HG03575 (cell line): Measurements from ENCODE around the gene TTC28.
"Not testable (repeated sequence)": the region's sequence is repeated elsewhere in the genome, so short reads cannot be mapped to it uniquely, and the experiment has no call there.

ENCODE experiments used
- ATAC-seq: cut with Tn5 transposase; IDR thresholded peaks from one replicate; pipeline ENCODE4 v1.9.1; 2021; ENCODE audit not compliant: unreplicated experiment, insufficient number of reproducible peaks, low FRiP score; ENCODE audit errors: extremely low read depth

The TTC28 gene

DNA sequence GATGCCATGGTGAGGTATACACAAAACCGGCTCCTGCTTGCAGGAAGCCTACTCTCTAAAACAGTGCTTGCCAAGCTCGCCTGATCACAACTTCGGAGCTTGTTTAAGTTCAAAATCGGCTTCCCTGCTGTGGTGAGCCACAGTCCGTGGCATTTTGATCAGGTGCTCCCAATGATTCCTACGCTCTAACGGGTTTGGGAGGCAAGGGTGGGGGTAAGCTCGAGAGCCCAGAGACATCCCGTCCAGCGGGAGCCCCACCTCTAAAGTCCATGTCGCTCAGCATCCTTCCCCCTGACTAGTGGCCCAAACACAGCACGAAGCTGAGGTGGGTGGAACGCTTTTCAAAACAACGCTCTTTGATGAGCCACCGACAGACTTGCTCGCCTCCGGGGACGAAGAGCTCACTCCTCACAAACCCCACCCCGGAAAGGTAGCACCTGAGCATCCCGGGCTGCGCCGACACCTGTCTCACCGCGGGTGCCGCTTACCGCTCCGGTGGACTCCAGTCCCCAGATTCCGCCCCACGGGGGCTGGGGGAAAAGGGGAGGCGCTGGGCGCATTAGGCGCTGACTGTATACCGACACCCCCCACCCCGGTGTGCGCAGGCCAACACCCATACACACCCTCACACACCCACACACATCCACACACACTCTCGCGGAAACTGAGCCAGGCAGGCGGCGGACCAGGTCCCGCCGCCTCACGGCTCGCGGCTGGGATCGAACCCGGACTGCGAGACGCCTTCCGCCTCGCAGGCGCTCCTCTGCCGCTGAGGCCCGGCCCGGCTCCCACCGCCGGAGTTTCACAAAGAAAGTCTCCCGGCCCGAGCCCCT lies 646 bp downstream of the TTC28 start:
- ATAC-seq = not testable (repeated sequence)

DNA sequence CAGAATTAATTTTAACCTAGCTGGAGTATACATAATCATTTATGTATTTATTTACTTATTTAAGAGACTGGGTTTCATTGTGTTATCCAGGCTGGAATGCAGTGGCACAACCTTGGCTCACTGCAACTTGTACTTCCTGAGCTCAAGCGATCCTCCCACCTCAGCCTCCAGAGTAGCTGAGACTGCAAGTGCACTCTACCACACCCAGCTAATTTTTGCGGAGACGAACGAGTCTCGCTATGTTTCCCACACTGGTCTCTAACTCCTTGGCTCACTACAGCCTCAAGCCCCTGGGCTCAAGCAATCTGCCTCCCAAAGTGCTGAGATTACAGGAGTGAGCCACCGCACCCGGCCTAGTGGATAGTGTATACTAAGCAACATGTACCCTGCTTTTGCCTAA lies 1.5 kb downstream of the TTC28 start:
- ATAC-seq = not testable (repeated sequence)

DNA sequence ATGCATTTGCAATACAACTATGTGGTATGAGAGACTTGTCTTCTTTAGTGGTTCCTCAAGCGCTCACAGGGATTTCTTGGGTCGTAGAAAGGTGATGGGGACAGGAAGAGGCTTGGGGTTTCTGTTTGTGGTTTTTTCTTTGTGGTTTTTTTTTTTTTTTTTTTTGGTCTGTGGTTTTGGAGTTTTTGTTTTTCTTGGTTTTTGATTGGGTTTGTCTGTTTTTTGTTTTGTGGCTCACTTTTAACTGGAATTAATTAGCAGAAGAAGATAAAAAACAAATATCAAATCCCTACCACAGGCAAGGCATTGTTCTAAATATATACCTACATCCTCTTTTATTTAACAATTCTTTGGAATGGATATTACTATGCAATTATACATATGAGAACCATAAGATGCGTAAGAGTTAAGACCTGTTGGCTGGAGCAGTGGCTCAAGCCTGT lies 5.5 kb downstream of the TTC28 start:
- no peak for ATAC-seq

DNA sequence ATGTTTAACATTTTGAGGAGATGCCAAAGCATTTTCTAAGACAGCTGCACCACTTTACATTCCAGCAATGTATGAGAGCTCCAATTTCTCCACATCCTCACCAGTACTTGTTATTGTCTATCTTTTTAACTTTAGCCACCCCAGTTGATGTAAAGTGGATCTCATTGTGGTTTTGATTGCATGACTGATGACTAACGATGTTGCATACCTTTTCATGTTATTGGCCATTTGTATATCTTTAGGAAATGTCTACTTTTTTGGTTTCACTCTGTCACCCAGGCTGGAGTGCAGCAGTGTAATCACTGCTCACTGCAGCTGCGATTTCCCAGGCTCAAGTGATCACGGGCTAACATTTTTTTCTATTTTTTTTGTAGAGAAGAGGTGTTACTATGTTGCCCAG lies 8.9 kb downstream of the TTC28 start:
- ATAC-seq = no peak

DNA sequence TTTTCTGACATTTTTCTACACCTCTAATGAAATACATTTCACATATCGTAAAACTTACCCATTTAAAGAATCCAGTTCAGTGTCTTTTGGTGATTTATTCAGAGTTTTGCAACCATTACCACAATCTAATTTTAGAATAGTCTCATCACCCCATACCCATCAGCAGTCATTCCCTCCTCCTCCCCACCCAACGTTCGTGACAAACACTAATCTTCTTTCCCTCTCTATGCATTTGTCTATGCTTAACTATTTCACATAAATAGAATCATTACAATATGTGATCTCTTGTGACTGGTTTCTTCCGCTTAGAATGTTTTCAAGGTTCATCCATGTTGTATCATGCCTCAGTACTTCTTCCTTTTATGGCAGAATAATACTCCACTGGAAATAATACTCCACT lies 9.5 kb downstream of the TTC28 start:
- no peak for ATAC-seq

DNA sequence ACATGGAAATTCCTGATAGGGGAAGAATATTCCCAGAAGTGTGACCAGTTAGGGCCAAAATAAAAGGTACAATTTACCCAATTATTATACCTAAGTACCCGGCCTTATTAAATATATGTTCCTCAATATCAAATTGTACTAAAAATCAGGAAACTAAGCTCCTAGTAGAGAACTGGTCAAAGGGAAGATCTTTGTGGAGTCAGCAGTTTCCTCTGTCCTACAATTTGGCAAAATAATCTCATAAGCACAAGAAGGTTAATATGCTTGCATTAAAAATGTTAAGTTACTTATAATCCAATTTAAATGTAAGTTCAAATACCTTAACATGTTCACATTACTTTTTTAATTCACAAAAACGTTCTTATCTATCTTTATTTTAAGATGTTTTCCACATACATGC lies 10.3 kb downstream of the TTC28 start:
- ATAC-seq = no peak

DNA sequence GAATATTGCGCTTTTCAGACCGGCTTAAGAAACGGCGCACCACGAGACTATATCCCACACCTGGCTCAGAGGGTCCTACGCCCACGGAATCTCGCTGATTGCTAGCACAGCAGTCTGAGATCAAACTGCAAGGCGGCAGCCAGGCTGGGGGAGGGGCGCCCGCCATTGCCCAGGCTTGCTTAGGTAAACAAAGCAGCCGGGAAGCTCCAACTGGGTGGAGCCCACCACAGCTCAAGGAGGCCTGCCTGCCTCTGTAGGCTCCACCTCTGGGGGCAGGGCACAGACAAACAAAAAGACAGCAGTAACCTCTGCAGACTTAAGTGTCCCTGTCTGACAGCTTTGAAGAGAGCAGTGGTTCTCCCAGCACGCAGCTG lies 16.1 kb downstream of the TTC28 start:
- not testable (repeated sequence) for ATAC-seq

DNA sequence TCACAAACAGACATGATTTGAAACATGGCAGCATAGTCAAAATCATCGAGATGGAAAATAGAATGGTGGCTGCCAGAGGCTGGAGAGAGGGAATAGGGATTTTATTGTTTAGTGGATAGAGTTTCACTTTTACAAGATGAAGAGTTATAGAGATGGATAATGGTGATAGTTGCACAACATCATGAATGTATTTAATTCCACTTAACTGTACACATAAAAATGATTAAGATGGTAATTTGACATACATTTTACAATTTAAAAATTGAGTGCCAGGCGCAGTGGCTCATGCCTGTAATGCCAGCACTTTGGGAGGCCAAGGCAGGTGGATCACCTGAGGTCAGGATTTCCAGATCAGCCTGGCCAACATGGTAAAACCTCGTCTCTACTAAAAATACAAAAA lies 21.2 kb downstream of the TTC28 start:
- ATAC-seq = no peak

DNA sequence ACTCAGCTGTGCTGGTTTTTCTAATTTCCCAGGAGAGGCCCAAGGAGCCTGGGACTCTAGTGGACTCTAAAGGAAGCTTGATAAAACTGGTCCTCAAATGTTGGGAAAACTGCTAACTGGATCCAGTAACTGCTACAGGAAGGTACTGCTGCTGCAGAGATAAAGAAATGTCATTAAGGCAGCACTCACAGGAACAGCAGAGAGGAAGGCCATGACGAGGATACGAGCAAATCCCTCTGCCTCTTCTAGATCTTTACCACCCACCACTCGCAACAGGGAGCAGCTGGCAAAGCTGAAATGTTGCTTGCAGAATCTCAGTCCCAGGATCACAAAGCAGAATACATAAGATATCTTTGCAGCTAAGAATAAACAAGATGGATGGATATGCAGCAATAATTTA lies 23.5 kb downstream of the TTC28 start:
- ATAC-seq = no peak

DNA sequence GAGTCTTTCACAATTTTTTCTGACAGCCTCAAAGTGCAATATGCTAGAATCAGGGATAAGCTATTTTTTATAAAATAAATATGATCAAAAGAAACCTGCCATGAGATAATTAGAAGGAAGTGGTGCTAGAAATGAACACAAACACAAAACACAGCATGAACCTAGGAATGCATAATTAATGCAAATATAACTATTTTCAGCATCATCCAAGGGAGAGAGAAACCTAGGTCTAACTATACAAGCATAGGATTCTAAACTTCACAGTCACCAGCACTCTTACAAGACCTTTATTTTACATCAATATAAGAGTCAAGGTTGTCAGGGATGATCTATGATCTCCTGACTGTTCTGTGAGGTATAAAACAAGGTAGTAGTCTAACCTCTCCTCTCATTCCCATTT lies 29.2 kb downstream of the TTC28 start:
- no peak for ATAC-seq

DNA sequence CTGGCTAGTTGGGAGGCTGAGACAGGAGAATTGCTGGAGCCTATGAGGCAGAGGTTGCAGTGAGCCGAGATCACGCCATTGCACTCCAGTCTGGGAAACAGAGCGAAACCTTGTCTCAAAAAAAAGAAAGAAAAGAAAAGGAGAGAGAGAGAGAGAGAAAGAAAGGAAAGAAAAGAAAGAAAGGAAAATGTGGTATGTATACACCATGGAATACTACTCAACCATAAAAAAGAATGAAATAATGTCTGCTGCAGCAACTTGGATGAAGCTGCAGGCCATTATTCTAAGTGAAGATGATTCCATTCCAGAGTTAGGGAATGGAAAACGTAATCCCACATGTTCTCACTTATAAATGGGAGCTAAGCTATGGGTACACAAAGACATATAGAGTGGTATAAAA lies 30.8 kb downstream of the TTC28 start:
- ATAC-seq = no peak

DNA sequence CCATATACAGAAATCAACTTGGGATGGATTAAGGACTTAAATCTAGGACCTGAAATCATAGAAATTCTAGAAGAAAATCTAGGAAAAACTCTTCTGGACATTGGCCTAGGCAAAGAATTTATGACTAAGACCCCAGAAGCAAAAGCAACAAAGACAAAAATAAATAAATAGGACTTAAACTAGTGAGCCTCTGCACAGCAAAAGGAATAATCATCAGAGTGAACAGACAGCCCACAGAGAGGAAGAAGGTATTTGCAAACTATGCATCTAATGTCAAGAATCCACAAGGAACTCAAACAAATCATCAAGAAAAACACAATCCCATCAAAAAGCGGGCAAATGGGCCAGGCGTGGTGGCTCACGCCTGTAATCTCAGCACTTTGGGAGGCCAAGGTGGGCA lies 32.4 kb downstream of the TTC28 start:
- no peak for ATAC-seq

DNA sequence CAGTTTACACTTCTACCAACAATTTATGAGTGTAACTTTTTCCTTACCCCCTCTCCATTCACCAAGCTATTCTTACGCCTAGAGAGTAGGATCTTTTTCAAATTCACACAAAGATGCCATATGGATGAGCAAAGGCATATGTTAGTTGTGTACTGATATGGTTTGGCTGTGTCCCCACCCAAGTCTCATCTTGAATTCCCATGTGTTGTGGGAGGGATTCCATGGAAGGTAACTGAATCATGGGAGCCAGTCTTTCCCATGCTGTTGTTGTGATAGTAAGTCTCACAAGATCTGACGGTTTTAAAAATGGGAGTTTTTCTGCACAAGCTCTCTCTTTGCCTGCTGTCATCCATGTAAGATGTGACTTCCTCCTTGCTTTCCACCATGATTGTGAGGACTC lies 40.3 kb downstream of the TTC28 start:
- ATAC-seq = no peak

DNA sequence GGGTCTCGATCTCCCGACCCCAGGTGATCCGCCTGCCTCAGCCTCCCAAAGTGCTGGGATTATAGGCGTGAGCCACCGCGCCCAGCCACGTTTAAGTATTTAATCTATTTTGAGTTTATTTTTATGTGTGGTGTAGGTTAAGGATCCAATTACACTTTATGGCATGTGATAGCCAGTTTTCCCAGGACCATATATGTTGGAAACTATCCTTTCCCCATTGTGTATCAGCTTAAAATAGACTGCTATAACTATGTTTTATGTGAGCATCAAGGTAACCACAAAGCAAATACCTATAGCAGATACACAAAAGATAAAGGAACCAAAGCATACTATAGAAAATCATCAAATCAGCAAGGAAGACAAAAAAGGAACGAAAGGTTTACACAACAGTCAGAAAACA lies 42.4 kb downstream of the TTC28 start:
- no peak for ATAC-seq

DNA sequence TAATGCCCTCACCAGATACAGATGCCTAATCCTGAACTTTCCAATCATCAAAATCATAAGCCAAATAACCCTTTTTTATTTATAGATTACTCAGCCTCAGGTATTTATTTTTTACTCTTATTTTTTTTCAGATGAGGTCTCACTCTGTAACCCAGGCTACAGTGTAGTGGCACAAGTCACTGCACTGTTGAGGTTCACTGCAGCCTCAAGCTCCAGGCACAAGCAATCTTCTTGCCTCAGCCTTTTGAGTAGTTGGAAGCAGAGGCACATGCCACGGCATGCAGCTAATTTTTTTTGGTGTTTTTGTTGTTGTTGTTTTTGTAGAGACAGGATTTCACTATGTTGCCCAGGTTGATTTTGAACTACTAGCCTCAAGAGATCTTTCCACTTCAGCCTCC lies 49.5 kb downstream of the TTC28 start:
- ATAC-seq = no peak

DNA sequence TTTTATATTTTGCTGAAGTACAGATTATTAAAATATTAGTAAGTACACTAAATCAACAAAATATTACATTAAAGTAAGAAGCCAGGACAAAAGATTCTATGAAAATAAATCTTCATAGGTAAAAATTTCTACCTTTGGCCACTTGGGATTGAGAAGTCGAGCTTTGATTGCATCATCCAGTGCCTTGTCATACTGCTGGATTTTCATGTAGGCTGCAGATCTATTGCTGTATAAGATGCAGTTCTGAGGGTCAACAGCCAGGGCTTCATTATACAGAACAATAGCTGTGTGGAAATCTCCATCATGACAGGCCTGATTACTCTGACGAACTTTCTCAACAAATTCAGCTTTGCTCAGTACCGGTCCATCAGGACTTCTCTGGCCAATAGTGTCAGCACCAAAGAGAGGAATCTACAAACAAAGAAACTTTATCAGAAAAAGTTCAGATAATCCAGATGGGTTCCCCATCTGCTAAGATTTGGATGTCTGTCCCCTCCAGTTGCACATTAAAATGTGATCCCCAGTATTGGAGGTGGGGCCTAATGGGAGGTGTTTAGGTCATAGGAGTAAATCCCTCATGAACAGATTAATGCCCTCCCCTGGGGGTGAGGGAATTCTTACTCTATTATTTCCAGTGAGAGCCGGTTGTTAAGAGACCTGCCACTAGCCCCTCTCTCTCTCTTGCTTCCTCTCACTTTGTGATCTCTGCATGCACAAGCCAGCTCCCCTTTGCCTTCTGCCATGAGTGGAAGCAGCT lies 50.0 kb downstream of the TTC28 start:
- ATAC-seq = no peak

DNA sequence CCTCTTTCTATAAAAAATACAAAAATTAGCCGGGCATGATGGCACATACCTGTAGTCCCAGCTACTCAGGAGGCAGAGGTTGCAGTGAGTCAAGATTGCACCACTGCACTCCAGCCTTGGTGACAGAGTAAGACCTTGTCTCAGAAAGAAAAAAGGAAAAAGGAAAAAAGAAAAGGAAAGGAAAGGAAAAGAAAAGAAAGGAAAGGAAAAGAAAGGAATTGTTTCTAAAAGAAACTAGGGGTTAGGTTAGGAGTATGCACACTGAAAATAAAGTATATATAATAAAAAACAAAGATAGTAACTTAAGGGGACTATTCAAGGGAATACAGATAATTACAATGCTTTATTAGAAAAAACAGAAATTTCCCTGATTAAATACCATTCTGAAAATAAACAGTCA lies 50.9 kb downstream of the TTC28 start:
- ATAC-seq = no peak

DNA sequence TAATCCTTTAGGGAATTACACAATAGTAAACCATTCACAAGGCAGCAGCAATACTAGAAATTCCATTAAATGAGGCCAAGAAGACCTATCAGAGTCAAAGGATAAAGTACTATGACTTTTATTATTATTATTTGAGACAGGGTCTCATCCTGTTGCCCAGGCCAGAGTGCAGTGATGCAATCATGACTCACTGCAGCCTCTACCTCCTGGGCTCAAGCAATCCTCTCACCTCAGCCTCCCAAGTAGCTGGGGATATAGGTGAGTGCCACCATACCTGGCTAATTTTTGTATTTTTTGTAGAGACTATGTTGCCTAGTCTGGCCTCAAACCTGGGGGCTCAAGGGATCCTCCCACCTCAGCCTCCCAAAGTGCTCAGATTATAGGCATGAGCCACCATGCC lies 51.8 kb downstream of the TTC28 start:
- ATAC-seq = no peak

DNA sequence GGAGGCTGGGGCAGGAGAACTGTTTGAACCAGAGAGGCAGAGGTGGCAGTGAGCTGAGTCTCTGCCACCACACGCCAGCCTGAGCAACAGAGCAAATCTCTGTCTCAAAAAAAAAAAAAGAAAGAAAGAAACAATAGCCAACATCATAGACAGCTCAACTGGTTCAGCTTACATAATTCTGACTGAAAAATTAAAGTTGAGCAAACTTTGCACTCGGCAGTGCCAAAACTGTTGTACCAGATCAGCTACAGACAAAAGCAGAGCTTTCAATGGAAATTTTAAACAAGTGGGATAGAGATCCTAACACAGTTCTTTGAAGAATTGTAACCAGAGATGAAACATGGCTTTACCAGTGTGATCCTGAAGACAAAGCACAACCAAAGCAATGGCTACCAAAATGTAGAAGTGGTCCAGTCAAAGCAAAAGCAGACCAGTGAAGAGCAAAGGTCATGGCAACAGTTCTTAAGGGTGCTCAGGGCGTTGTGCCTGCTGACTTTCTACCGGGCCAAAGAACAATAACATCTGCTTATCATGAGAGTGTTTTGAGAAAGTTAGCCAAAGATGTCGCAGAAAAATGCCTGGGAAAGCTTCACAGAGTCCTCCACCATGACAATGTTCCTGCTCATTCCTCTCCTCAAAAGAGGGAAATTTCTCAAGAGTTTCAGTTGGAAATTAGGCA lies 59.3 kb downstream of the TTC28 start:
- no peak for ATAC-seq

DNA sequence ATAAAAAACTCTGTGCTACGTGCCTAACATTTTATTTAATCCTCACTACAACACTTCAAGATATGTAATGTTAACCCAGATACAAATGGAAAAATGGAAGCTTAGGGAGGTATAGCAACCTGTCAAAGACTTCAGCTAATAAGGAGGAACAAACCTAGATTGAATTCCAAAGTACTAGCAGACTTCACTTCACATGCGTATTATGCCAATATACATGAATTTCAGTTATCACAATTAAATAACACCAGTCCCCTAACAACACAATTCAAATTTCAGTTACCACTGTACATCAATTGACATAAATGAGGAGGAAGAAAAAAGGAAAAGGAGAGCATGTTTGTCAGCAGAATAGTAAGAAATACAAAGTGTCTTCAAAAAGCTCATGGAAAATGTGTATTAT lies 60.4 kb downstream of the TTC28 start:
- no peak for ATAC-seq
